HCT116 (cell line): ENCODE results near the gene SIRPG. TPM values are rescaled to one million over a fixed set of nuclear protein-coding genes. Genes with fewer than 3 reads are reported as not detected.

Experiments
- ATAC-seq: fragments of 200-7000 bp; cut with Tn5 transposase; 2 replicates; pipeline ENCODE4 v1.9.1; 2020; ENCODE audit warnings: mild to moderate bottlenecking, moderate library complexity
- BruUV-seq: library from RNA; stranded (reverse); fragments of 400-500 nt; replicated peaks from 2 replicates; lab custom pipeline; 2021; lab: Mats Ljungman, UMichigan
- CTCF ChIA-PET: fragments of 300-600 bp; sonication (Branson Sonifier 250); formaldehyde crosslinking; loops from one replicate; lab custom pipeline; 2021; ENCODE audit warnings: antibody characterized with exemption; lab: Charles Lee
- POLR2A ChIA-PET: fragments of 300-600, 350-600 bp; sonication (Branson Sonifier 250); formaldehyde crosslinking; loops from one replicate; lab custom pipeline; 2021; ENCODE audit warnings: antibody characterized with exemption; lab: Charles Lee
- RAD21 ChIA-PET, 2 experiments: fragments of 300-600 bp; sonication (Branson Sonifier 250); formaldehyde crosslinking; loops; one replicate each; lab custom pipeline; 2023; ENCODE audit warnings: low total read pairs in 2 of 2; ENCODE audit not compliant: uncharacterized antibody in 2 of 2, unreplicated experiment in 2 of 2, low non-redundant PET in 1 of 2; lab: Charles Lee
- DNase-seq: peaks from one replicate; pipeline ENCODE4 v3.0.0-alpha.2; 2010; ENCODE audit warnings: low read depth, low spot score
- H2AFZ ChIP-seq: fragments of 200-600 bp; shearing (Covaris generic), sonication (generic); 2 replicates; pipeline ENCODE4 v1.6.1; 2017; ENCODE audit warnings: low read depth, mixed run types, mixed read lengths, antibody characterized with exemption, low read length; ENCODE audit not compliant: poor library complexity, severe bottlenecking
- H3K27ac ChIP-seq: 2 replicates; pipeline ENCODE4 v1.5.1; 2012; ENCODE audit warnings: low read depth, low read length
- H3K27me3 ChIP-seq: fragments of 200-600 bp; sonication (generic); 2 replicates; pipeline ENCODE4 v1.6.1; 2016; ENCODE audit warnings: mixed run types, low read length, mixed read lengths; ENCODE audit not compliant: insufficient read depth
- H3K36me3 ChIP-seq, 2 experiments: fragments of 200-500 bp in 1 of 2; fragments of 200-600 bp in 1 of 2; sonication (Bioruptor generic) in 1 of 2; sonication (generic) in 1 of 2; 2 replicates each; pipeline versions ENCODE4 v1.5.1 to v1.6.1; 2014 to 2016; ENCODE audit warnings: low read length in 2 of 2, inconsistent platforms in 1 of 2, mixed read lengths in 1 of 2, mixed run types in 1 of 2; ENCODE audit not compliant: insufficient read depth in 2 of 2, control insufficient read depth in 1 of 2
- H3K4me1 ChIP-seq, 2 experiments: fragments of 200-600 bp in 1 of 2; sonication (generic) in 1 of 2; 2 replicates each; pipeline versions ENCODE4 v1.5.1 to v1.6.1; 2012 to 2017; ENCODE audit warnings: low read length in 2 of 2, inconsistent platforms in 1 of 2, mild to moderate bottlenecking in 1 of 2, mixed read lengths in 1 of 2, mixed run types in 1 of 2, moderate library complexity in 1 of 2; ENCODE audit not compliant: insufficient read depth in 2 of 2, control insufficient read depth in 1 of 2
- H3K4me2 ChIP-seq: fragments of 200-600 bp; sonication (generic); 2 replicates; pipeline ENCODE4 v1.6.1; 2017; ENCODE audit warnings: mixed run types, low read length, mixed read lengths
- H3K4me3 ChIP-seq, 2 experiments: fragments of 200-600 bp in 1 of 2; sonication (generic) in 1 of 2; replicated peaks in 1 of 2; 2 replicates each; pipeline ENCODE4 v1.5.1; 2011 to 2016; ENCODE audit warnings: low read length in 2 of 2, control low read depth in 1 of 2, low read depth in 1 of 2, mild to moderate bottlenecking in 1 of 2, mixed read lengths in 1 of 2, mixed run types in 1 of 2
- H3K79me2 ChIP-seq: fragments of 200-600 bp; sonication (generic); 2 replicates; pipeline ENCODE4 v1.6.1; 2017; ENCODE audit warnings: mild to moderate bottlenecking, mixed run types, low read length, moderate library complexity, mixed read lengths; ENCODE audit not compliant: insufficient read depth
- H3K9ac ChIP-seq: fragments of 200-600 bp; sonication (generic); 2 replicates; pipeline ENCODE4 v1.6.1; 2016; ENCODE audit warnings: low read length, mixed read lengths
- H3K9me2 ChIP-seq: fragments of 200-600 bp; sonication (generic), shearing (Covaris generic); 2 replicates; pipeline ENCODE4 v1.6.1; 2017; ENCODE audit warnings: mixed run types, mild to moderate bottlenecking, moderate library complexity; ENCODE audit not compliant: insufficient read depth
- H3K9me3 ChIP-seq, 2 experiments: fragments of 200-500 bp in 1 of 2; fragments of 200-600 bp in 1 of 2; sonication (Bioruptor generic) in 1 of 2; sonication (generic) in 1 of 2; 2 replicates each; pipeline ENCODE4 v1.6.1; 2014 to 2017; ENCODE audit warnings: low read length in 2 of 2, mixed read lengths in 2 of 2, inconsistent platforms in 1 of 2, low read depth in 1 of 2, mild to moderate bottlenecking in 1 of 2, mixed run types in 1 of 2, moderate library complexity in 1 of 2; ENCODE audit not compliant: control insufficient read depth in 1 of 2, insufficient read depth in 1 of 2
- H4K20me1 ChIP-seq: fragments of 200-600 bp; sonication (generic), shearing (Covaris generic); 2 replicates; pipeline ENCODE4 v1.6.1; 2017; ENCODE audit warnings: mixed run types, mild to moderate bottlenecking, moderate library complexity; ENCODE audit not compliant: insufficient read depth
- ATF3 ChIP-seq: IDR thresholded peaks from 2 replicates; pipeline ENCODE4 v1.6.1; 2012
- CEBPB ChIP-seq: IDR thresholded peaks from 2 replicates; pipeline ENCODE4 v1.6.1; 2012; ENCODE audit warnings: low read depth
- EGR1 ChIP-seq: IDR thresholded peaks from 2 replicates; pipeline ENCODE4 v1.6.1; 2012; ENCODE audit warnings: low read depth
- JUND ChIP-seq: IDR thresholded peaks from 2 replicates; pipeline ENCODE4 v1.6.1; 2012
- POLR2AphosphoS5 ChIP-seq: IDR thresholded peaks from 2 replicates; pipeline ENCODE4 v1.6.1; 2011; ENCODE audit warnings: mild to moderate bottlenecking, low read depth, low read length, moderate library complexity
- SIN3A ChIP-seq: IDR thresholded peaks from 2 replicates; pipeline ENCODE4 v1.6.1; 2012; ENCODE audit warnings: low read depth
- SP1 ChIP-seq: IDR thresholded peaks from 2 replicates; pipeline ENCODE4 v1.6.1; 2012; ENCODE audit warnings: low read depth
- SRF ChIP-seq: IDR thresholded peaks from 2 replicates; pipeline ENCODE4 v1.6.1; 2012; ENCODE audit warnings: low read depth
- YY1 ChIP-seq: IDR thresholded peaks from 2 replicates; pipeline ENCODE4 v1.6.1; 2011; ENCODE audit warnings: low read length, low read depth, moderate library complexity, mild to moderate bottlenecking; ENCODE audit not compliant: insufficient replicate concordance; ENCODE audit errors: extremely low read depth
- ZFX ChIP-seq: fragments of 450-650 bp; IDR thresholded peaks from 2 replicates; pipeline ENCODE4 v1.6.1; 2017
- intact Hi-C: fragments of 100-400 bp; cut with micrococcal nuclease; formaldehyde crosslinking; loops from 2 replicates; pipeline ENCODE4 v1.10.0; 2022
- total RNA-seq: library from RNA; stranded (reverse); gene quantifications from one replicate; pipeline ENCODE4 v1.2.1, GENCODE V29; 2021; ENCODE audit not compliant: unreplicated experiment
- TF ChIP-seq, protein P1 (sequence below), 3 experiments: fragments of 200-600 bp in 1 of 3; sonication (generic) in 1 of 3; IDR thresholded peaks in 2 of 3; conservative IDR thresholded peaks in 1 of 3; 2 replicates each; pipeline ENCODE4 v1.5.1; 2012 to 2017; ENCODE audit warnings: low read depth in 2 of 3, low read length in 2 of 3, antibody characterized with exemption in 1 of 3, borderline replicate concordance in 1 of 3, control low read depth in 1 of 3, mild to moderate bottlenecking in 1 of 3, mixed read lengths in 1 of 3, mixed run types in 1 of 3, moderate library complexity in 1 of 3; ENCODE audit not compliant: insufficient read depth in 1 of 3
- TF ChIP-seq, protein P2 (sequence below): IDR thresholded peaks from 2 replicates; pipeline ENCODE4 v1.6.1; 2011; ENCODE audit warnings: mild to moderate bottlenecking, low read length, moderate library complexity; ENCODE audit not compliant: insufficient replicate concordance; ENCODE audit errors: extremely low read depth
- TF ChIP-seq, protein P3 (sequence below): IDR thresholded peaks from 2 replicates; pipeline ENCODE4 v1.6.1; 2012

SIRPG gene
- total RNA-seq, 1 experiment from 2014 or later = not detected

DNA sequence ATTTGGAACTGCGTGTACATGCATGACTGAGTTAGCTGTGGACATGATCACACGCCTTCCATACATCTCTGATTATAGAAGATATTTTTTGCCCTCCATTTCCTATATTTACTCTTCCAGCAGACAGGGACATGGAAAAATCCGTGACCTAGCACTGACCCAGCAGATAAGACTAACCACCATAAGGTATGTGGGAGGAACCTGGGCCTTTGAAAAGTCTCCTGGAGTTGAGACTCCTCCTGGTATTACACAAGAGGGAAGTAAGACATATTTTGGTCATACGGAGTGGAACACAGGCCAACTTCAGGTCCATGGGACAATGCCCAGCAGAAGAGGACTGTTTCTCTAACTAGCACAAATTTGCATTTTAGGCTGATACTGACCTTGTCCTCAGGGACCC is 24.0 kb downstream of the SIRPG start:
- Histone ChIP-seq H3K4me2 (peak overlapping the region; percentile 44), H3K27ac (no peak overlapping the region), H3K9me3 (no peaks in the 10 kb centered on the region), H2AFZ (peak overlapping the region; percentile 37), H4K20me1 (no peaks in the 10 kb centered on the region), H3K9me2 (no peaks in the 10 kb centered on the region), H3K79me2 (no peaks in the 10 kb centered on the region), H3K4me1 (peaks cover 8 to 10% of the 10 kb centered on the region in 2 experiments), H3K9ac (no peak overlapping the region), H3K4me3 (no peak overlapping the region), H3K27me3 (no peaks in the 10 kb centered on the region), H3K36me3 (no peaks in the 10 kb centered on the region)
- DNase-seq (peak; percentile 13), ATAC-seq (peak; percentile 50)
- POLR2A ChIA-PET = no interaction called here
- BruUV-seq = no TSS peak
- intact Hi-C loops = no loop called here
- TF ChIP-seq SP1 = peak; percentile 36; the same call in 1 of the 2 replicates
- TF ChIP-seq POLR2AphosphoS5 = no peak
- 0 out of 2 replicates have a peak, but pooled peaks have one; percentile 23 for TF ChIP-seq CEBPB
- TF ChIP-seq, protein P1, sequence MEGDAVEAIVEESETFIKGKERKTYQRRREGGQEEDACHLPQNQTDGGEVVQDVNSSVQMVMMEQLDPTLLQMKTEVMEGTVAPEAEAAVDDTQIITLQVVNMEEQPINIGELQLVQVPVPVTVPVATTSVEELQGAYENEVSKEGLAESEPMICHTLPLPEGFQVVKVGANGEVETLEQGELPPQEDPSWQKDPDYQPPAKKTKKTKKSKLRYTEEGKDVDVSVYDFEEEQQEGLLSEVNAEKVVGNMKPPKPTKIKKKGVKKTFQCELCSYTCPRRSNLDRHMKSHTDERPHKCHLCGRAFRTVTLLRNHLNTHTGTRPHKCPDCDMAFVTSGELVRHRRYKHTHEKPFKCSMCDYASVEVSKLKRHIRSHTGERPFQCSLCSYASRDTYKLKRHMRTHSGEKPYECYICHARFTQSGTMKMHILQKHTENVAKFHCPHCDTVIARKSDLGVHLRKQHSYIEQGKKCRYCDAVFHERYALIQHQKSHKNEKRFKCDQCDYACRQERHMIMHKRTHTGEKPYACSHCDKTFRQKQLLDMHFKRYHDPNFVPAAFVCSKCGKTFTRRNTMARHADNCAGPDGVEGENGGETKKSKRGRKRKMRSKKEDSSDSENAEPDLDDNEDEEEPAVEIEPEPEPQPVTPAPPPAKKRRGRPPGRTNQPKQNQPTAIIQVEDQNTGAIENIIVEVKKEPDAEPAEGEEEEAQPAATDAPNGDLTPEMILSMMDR (IDR thresholded peaks at IDR 0.05 in 2 of 3, conservative IDR thresholded peaks at IDR 0.05 in 1 of 3; ENCODE audit: borderline replicate concordance in 1 of 3, insufficient read depth in 1 of 3, low read depth in 2 of 3, low read length in 2 of 3) = no peak
- RAD21 ChIA-PET = no interaction called here
- CTCF ChIA-PET = no interaction called here

- ATAC-seq = no peak
- H3K27me3 ChIP-seq = 0 out of 2 replicates have a peak, but pooled peaks cover 3% of the 10 kb centered on the region
- ChIA-PET POLR2A (no interaction called here), RAD21 (no interaction called here), CTCF (no interaction called here)
- H2AFZ ChIP-seq = no peak overlapping the region
- intact Hi-C loops = no loop called here
- H3K4me2 ChIP-seq = no peak overlapping the region
- no peaks in the 10 kb centered on the region for H3K79me2 ChIP-seq
- TF ChIP-seq, protein P2, sequence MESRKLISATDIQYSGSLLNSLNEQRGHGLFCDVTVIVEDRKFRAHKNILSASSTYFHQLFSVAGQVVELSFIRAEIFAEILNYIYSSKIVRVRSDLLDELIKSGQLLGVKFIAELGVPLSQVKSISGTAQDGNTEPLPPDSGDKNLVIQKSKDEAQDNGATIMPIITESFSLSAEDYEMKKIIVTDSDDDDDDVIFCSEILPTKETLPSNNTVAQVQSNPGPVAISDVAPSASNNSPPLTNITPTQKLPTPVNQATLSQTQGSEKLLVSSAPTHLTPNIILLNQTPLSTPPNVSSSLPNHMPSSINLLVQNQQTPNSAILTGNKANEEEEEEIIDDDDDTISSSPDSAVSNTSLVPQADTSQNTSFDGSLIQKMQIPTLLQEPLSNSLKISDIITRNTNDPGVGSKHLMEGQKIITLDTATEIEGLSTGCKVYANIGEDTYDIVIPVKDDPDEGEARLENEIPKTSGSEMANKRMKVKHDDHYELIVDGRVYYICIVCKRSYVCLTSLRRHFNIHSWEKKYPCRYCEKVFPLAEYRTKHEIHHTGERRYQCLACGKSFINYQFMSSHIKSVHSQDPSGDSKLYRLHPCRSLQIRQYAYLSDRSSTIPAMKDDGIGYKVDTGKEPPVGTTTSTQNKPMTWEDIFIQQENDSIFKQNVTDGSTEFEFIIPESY = no peak
- TF ChIP-seq, protein P3, sequence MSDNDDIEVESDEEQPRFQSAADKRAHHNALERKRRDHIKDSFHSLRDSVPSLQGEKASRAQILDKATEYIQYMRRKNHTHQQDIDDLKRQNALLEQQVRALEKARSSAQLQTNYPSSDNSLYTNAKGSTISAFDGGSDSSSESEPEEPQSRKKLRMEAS = no peak
- TF ChIP-seq EGR1 (no peak), ZFX (no peak), YY1 (no peak), SRF (no peak), CEBPB (no peak), JUND (no peak), ATF3 (no peak), SIN3A (no peak)
- TF ChIP-seq, protein P1 (IDR thresholded peaks at IDR 0.05 in 2 of 3, conservative IDR thresholded peaks at IDR 0.05 in 1 of 3; ENCODE audit: borderline replicate concordance in 1 of 3, insufficient read depth in 1 of 3, low read depth in 2 of 3, low read length in 2 of 3) = no peak
- no peaks in the 10 kb centered on the region for H3K36me3 ChIP-seq
- H3K27ac ChIP-seq = no peak overlapping the region
- H3K4me1 ChIP-seq = peaks cover 8 to 10% of the 10 kb centered on the region in 2 experiments
- no peak overlapping the region for H3K9ac ChIP-seq
- DNase-seq = no peak
- H3K9me3 ChIP-seq = no peaks in the 10 kb centered on the region
- H3K4me3 ChIP-seq = no peak overlapping the region
- BruUV-seq = no TSS peak
- no peaks in the 10 kb centered on the region for H4K20me1 ChIP-seq
- no peaks in the 10 kb centered on the region for H3K9me2 ChIP-seq
Observed at GRCh38 chr20:1632178-1632577, 25.4 kb downstream of the SIRPG start.
